OCI-LY3 (cell line): Measurements from ENCODE around the gene PEX12.

Experiments used
- H2AFZ ChIP-seq: fragments of 200-600, 300-600 bp; shearing (Covaris generic); 2 replicates; pipeline ENCODE4 v1.6.0; 2014; ENCODE audit warnings: antibody characterized with exemption, low read depth, low read length
- H3K27ac ChIP-seq: fragments of 200-600, 300-600 bp; sonication (generic); 2 replicates; pipeline ENCODE4 v1.5.1; 2014; ENCODE audit warnings: mild to moderate bottlenecking, low read length, moderate library complexity, mixed read lengths
- H3K27me3 ChIP-seq: fragments of 200-600, 300-600 bp; sonication (generic); 2 replicates; pipeline ENCODE4 v1.6.1; 2014; ENCODE audit warnings: low read depth, low read length, mixed read lengths
- H3K36me3 ChIP-seq: fragments of 200-600, 300-600 bp; sonication (generic); replicated peaks from 2 replicates; pipeline ENCODE3; 2014; ENCODE audit warnings: low read depth, low read length, mixed read lengths
- H3K4me1 ChIP-seq: fragments of 300-600, 200-600 bp; sonication (generic); 2 replicates; pipeline ENCODE4 v1.6.1; 2014; ENCODE audit warnings: low read length, mixed read lengths
- H3K4me2 ChIP-seq: fragments of 200-600, 300-600 bp; sonication (generic); 2 replicates; pipeline ENCODE4 v1.6.1; 2014; ENCODE audit warnings: low read length, mixed read lengths
- H3K4me3 ChIP-seq: fragments of 300-600, 200-600 bp; sonication (generic); 2 replicates; pipeline ENCODE4 v1.5.1; 2014; ENCODE audit warnings: antibody characterized with exemption, mild to moderate bottlenecking, low read length, moderate library complexity
- H3K79me2 ChIP-seq: fragments of 300-600, 200-600 bp; shearing (Covaris generic); 2 replicates; pipeline ENCODE4 v1.6.1; 2014; ENCODE audit warnings: mild to moderate bottlenecking, low read length, mixed read lengths
- H3K9ac ChIP-seq: fragments of 300-600, 200-600 bp; shearing (Covaris generic); 2 replicates; pipeline ENCODE4 v1.6.0; 2014; ENCODE audit warnings: mild to moderate bottlenecking, low read length, moderate library complexity
- H3K9me3 ChIP-seq: fragments of 200-600, 300-600 bp; shearing (Covaris generic); 2 replicates; pipeline ENCODE4 v1.6.1; 2014; ENCODE audit warnings: low read length, mixed read lengths; ENCODE audit not compliant: insufficient read depth
- H4K20me1 ChIP-seq: fragments of 200-600, 300-600 bp; sonication (generic); 2 replicates; pipeline ENCODE4 v1.6.1; 2016; ENCODE audit warnings: low read length, mixed read lengths; ENCODE audit not compliant: insufficient read depth
- CTCF ChIP-seq: fragments of 200-600, 300-600 bp; sonication (generic); IDR thresholded peaks from 2 replicates; pipeline ENCODE4 v1.5.1; 2014; ENCODE audit warnings: antibody characterized with exemption, low read length, low read depth
- EZH2phosphoT487 ChIP-seq: fragments of 200-600 bp; shearing (Covaris generic); IDR thresholded peaks from 2 replicates; pipeline ENCODE4 v1.6.1; 2018; ENCODE audit warnings: antibody characterized with exemption, mixed run types, low read depth

PEX12 gene

GRCh38 chr17:35609831-35610230 lies 31.5 kb upstream of the PEX12 start:
- no peaks in the 10 kb centered on the region for H4K20me1 ChIP-seq
- TF ChIP-seq CTCF = no peak
- no peak for TF ChIP-seq EZH2phosphoT487

GRCh38 chr17:35607239-35607847 lies 29.0 kb upstream of the PEX12 start:
- no peak overlapping the region for H3K27ac ChIP-seq
- no peaks in the 10 kb centered on the region for H3K27me3 ChIP-seq
- no peaks in the 10 kb centered on the region for H3K79me2 ChIP-seq
- H3K4me1 ChIP-seq = 0 out of 2 replicates have a peak, but pooled peaks cover 3% of the 10 kb centered on the region
- TF ChIP-seq CTCF (no peak), EZH2phosphoT487 (no peak)
- H3K9ac ChIP-seq = no peak overlapping the region
- peaks cover 12% of the 10 kb centered on the region for H3K36me3 ChIP-seq
- H3K4me3 ChIP-seq = no peak overlapping the region
- no peaks in the 10 kb centered on the region for H4K20me1 ChIP-seq
- no peaks in the 10 kb centered on the region for H3K9me3 ChIP-seq
- H2AFZ ChIP-seq = no peak overlapping the region
- no peak overlapping the region for H3K4me2 ChIP-seq

More at GRCh38 chr17:35609831-35610230, 31.5 kb upstream of the PEX12 start:
- no peak overlapping the region for H3K4me3 ChIP-seq
- no peak overlapping the region for H2AFZ ChIP-seq
- H3K4me1 ChIP-seq = 0 out of 2 replicates have a peak, but pooled peaks cover 3% of the 10 kb centered on the region
- H3K27ac ChIP-seq = no peak overlapping the region
- peaks cover 12% of the 10 kb centered on the region for H3K36me3 ChIP-seq
- H3K4me2 ChIP-seq = no peak overlapping the region
- no peak overlapping the region for H3K9ac ChIP-seq
- no peaks in the 10 kb centered on the region for H3K79me2 ChIP-seq
- no peaks in the 10 kb centered on the region for H3K27me3 ChIP-seq
- H3K9me3 ChIP-seq = no peaks in the 10 kb centered on the region

DNA sequence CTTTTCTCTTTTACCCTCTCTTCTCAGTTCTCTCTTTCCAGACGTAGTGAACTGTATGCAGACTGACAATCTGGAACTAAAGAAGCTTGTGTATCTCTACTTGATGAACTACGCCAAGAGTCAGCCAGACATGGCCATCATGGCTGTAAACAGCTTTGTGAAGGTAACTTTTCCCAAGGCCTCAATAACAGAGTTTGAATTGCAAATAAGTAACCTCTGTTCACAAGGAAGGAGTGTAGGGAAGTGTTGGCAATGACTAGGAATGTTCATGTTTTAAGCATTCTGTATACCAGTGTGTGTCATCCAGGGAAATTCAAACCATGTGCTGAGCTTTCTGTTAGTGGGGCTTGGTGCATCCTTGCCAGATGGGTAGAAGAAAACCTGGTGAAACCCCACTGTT lies 27.3 kb upstream of the PEX12 start:
- Histone ChIP-seq H2AFZ (no peak overlapping the region), H3K9me3 (no peaks in the 10 kb centered on the region), H3K4me2 (no peak overlapping the region), H3K4me3 (no peak overlapping the region), H4K20me1 (no peaks in the 10 kb centered on the region), H3K4me1 (0 out of 2 replicates have a peak, but pooled peaks cover 3% of the 10 kb centered on the region), H3K9ac (no peak overlapping the region), H3K27me3 (no peaks in the 10 kb centered on the region), H3K79me2 (no peaks in the 10 kb centered on the region), H3K27ac (no peak overlapping the region), H3K36me3 (peaks cover 18% of the 10 kb centered on the region)
- TF ChIP-seq EZH2phosphoT487 (no peak), CTCF (no peak)

- peaks cover 24% of the 10 kb centered on the region for H3K36me3 ChIP-seq
- H4K20me1 ChIP-seq = no peaks in the 10 kb centered on the region
- no peak for TF ChIP-seq CTCF
- no peak overlapping the region for H3K4me2 ChIP-seq
- H2AFZ ChIP-seq = no peak overlapping the region
- no peak overlapping the region for H3K9ac ChIP-seq
- no peak overlapping the region for H3K4me3 ChIP-seq
- no peaks in the 10 kb centered on the region for H3K27me3 ChIP-seq
- no peaks in the 10 kb centered on the region for H3K9me3 ChIP-seq
- H3K4me1 ChIP-seq = 0 out of 2 replicates have a peak, but pooled peaks cover 3% of the 10 kb centered on the region
- H3K79me2 ChIP-seq = no peaks in the 10 kb centered on the region
- H3K27ac ChIP-seq = no peak overlapping the region
These were observed 25.3 kb upstream of the PEX12 start for GRCh38 chr17:35603674-35604073.
